Measurements from ENCODE around the gene LUZP1.

The LUZP1 gene

DNA sequence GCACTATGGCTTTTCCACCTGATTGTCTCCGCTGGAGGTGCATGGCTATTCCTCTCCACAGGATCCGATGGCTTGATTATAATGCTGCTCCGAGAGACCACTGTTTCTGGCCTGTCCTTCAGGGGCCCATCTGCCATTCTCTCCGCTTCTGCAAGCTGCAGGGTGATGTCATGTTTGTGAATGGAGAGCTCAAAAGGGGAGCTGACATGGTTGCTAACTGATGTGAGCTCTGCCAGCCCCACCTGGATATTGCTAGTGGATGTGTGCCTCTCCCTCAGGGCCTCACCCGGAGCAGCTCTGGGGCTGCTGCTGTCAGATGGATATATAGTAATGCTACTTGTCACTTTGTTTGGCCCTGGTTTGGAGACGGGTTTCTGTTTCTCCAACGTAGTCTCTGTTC lies 77.1 kb downstream of the LUZP1 start:
- no peak for DNase-seq (ENCODE audit: low read depth in 2 of 2)
- TF ChIP-seq, protein P1, sequence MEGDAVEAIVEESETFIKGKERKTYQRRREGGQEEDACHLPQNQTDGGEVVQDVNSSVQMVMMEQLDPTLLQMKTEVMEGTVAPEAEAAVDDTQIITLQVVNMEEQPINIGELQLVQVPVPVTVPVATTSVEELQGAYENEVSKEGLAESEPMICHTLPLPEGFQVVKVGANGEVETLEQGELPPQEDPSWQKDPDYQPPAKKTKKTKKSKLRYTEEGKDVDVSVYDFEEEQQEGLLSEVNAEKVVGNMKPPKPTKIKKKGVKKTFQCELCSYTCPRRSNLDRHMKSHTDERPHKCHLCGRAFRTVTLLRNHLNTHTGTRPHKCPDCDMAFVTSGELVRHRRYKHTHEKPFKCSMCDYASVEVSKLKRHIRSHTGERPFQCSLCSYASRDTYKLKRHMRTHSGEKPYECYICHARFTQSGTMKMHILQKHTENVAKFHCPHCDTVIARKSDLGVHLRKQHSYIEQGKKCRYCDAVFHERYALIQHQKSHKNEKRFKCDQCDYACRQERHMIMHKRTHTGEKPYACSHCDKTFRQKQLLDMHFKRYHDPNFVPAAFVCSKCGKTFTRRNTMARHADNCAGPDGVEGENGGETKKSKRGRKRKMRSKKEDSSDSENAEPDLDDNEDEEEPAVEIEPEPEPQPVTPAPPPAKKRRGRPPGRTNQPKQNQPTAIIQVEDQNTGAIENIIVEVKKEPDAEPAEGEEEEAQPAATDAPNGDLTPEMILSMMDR (IDR thresholded peaks at IDR 0.05; ENCODE audit: low read depth, low read length), result no peak
- H3K4me3 ChIP-seq (replicated peaks in 1 of 2; ENCODE audit: low read depth in 2 of 2, low read length in 2 of 2), result no peak overlapping the region

DNA sequence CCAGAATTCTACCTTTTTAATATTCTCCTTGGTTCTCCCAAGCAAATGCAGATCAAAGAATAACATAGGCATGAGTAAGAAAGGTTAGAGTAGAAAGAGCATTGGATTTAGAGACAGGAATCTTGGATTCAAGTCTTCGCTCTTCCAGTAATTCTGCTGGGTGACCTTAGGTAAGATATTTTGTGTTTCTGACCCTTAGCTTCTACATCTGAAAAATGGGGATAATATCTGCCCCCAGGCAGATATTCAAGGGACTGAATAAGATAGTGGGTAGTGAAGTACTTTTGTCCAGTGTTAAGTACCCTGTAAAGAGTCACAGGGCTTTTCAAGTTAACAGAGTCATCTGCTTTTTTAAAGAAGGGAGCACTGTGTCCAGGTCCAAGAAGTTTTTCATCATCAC lies 78.6 kb downstream of the LUZP1 start:
- TF ChIP-seq, protein P1 (IDR thresholded peaks at IDR 0.05; ENCODE audit: low read depth, low read length), result no peak
- no peak for DNase-seq (ENCODE audit: low read depth in 2 of 2)

DNA sequence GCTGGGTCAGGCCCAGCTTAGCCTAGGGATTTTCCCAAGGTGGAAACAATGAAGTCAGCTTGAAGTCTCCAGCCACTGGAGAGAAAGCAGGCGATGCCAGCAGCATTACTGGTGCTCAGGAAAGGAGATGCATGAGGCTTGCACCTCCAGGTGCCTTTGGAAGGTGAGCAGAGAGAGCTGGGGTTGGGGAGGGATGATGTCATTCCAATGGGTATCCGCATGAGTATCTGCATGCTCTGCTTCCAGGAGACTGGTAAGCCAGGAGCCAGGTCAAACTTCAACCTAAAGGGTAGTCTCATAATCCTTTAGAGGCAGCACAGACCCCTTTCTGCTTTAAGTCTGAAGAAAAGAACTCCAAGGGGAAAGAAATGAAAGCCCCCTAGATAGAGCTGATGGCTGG lies 80.6 kb downstream of the LUZP1 start:
- no peak for DNase-seq (ENCODE audit: low read depth in 2 of 2)

More for the DNA sequence above, 78.6 kb downstream of the LUZP1 start:
- H3K4me3 ChIP-seq (replicated peaks in 1 of 2; ENCODE audit: low read depth in 2 of 2, low read length in 2 of 2), result no peak overlapping the region

DNA sequence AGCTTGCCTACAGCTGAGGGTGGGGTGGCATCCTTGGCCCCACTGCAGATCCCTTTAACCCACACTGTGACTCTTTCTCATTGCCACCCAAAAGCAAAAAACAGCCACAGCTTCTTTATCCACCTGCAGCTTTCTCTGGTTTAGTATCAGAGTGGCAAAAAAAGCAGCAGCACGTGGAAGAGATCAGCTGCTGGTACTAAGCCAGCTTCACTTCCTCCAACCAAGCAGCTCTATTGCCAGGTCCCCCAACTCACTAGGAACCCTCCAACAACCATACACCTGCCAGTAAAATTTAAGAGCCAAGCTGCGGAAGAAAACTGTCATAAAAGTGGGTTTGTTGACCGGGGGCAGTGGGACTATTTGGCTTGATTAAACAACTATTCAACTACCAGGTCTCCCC lies 83.0 kb downstream of the LUZP1 start:
- DNase-seq (ENCODE audit: low read depth in 2 of 2), result no peak
- no peak overlapping the region for H3K4me3 ChIP-seq (replicated peaks in 1 of 2; ENCODE audit: low read depth in 2 of 2, low read length in 2 of 2)
- TF ChIP-seq, protein P1 (IDR thresholded peaks at IDR 0.05; ENCODE audit: low read depth, low read length), result no peak

More for the DNA sequence above, 80.6 kb downstream of the LUZP1 start:
- H3K4me3 ChIP-seq (replicated peaks in 1 of 2; ENCODE audit: low read depth in 2 of 2, low read length in 2 of 2), result no peak overlapping the region
- TF ChIP-seq, protein P1 (IDR thresholded peaks at IDR 0.05; ENCODE audit: low read depth, low read length), result no peak

GRCh38 chr1:23084880-23085279 lies 83.8 kb downstream of the LUZP1 start:
- no peak overlapping the region for H3K4me3 ChIP-seq (replicated peaks in 1 of 2; ENCODE audit: low read depth in 2 of 2, low read length in 2 of 2)
- no peak for DNase-seq (ENCODE audit: low read depth in 2 of 2)
- TF ChIP-seq, protein P1 (IDR thresholded peaks at IDR 0.05; ENCODE audit: low read depth, low read length), result no peak

DNA sequence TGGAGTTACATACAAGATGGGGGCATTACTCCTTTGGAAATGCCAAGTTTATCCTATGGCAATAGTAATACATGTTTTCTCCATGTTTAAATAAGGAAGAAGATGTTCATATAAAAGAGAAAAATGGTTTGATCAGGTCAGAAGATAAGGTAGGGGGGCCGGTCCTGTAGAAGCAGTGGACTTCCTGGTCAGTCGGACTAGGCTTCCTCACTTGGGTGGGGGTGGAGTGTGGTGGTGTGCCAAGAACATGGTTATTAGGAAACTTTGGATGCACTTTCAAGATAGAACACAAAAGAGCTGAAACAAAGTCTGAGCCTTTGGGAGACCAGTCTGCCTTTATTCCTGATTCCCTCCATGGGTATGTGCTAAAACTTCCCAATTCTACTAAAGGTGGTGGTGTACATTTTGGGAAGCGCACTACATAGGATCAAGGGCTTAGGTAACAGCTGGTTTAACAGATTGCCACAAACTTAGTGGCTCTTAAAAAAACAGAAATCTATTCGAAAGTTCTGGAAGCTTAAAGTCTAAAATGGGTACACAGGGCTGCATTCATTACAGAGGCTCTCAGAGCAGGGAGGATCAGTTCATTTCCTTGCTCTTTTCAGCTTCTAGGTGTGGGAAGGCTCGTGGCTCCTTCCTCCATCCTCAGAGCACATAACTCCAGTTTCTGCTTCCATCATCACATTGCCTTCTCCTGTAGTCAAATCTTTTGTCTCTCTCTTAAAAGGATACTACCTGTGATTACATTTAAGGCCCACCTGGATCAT lies 84.8 kb downstream of the LUZP1 start:
- no peak overlapping the region for H3K4me3 ChIP-seq (replicated peaks in 1 of 2; ENCODE audit: low read depth in 2 of 2, low read length in 2 of 2)
- peak; percentile 62 to 79 for DNase-seq (ENCODE audit: low read depth in 2 of 2)
- TF ChIP-seq, protein P1 (IDR thresholded peaks at IDR 0.05; ENCODE audit: low read depth, low read length), result no peak
